CD14-positive monocyte (primary cell): Measurements from ENCODE around the gene TAOK1. TPM values are rescaled to one million over a fixed set of nuclear protein-coding genes. Genes with fewer than 3 reads are reported as not detected.

Experiments used
- DNase-seq, 3 donors: peaks; one replicate each; pipeline ENCODE4 v3.0.0-alpha.2; 2011 to 2022
- H2AFZ ChIP-seq: 2 replicates; pipeline ENCODE4 v1.6.0; 2012; ENCODE audit warnings: mild to moderate bottlenecking, low read depth, low read length, inconsistent platforms; ENCODE audit not compliant: insufficient read depth, poor library complexity, severe bottlenecking
- H3K27ac ChIP-seq, 2 donors: 1 replicate in 1 of 2; 2 replicates in 1 of 2; pipeline ENCODE4 v1.5.1; 2012 to 2013; ENCODE audit warnings: low read length in 2 of 2, control low read depth in 1 of 2, inconsistent platforms in 1 of 2, low read depth in 1 of 2, mild to moderate bottlenecking in 1 of 2
- H3K27me3 ChIP-seq, 2 donors: one replicate each; pipeline versions ENCODE4 v1.6.0 to v1.6.1; 2011 to 2013; ENCODE audit warnings: low read length in 2 of 2; ENCODE audit not compliant: control insufficient read depth in 2 of 2, insufficient read depth in 2 of 2
- H3K36me3 ChIP-seq, 2 donors: replicated peaks in 1 of 2; 1 replicate in 1 of 2; 2 replicates in 1 of 2; pipeline versions ENCODE4 v1.5.1 to v1.6.1; 2012 to 2013; ENCODE audit warnings: low read length in 2 of 2, control low read depth in 1 of 2, inconsistent platforms in 1 of 2, mild to moderate bottlenecking in 1 of 2; ENCODE audit not compliant: insufficient read depth in 2 of 2, control insufficient read depth in 1 of 2
- H3K4me1 ChIP-seq, 2 donors: 1 replicate in 1 of 2; 2 replicates in 1 of 2; pipeline versions ENCODE4 v1.5.1 to v1.6.1; 2012 to 2013; ENCODE audit warnings: low read length in 2 of 2, control low read depth in 1 of 2, inconsistent platforms in 1 of 2, mild to moderate bottlenecking in 1 of 2, moderate library complexity in 1 of 2; ENCODE audit not compliant: insufficient read depth in 2 of 2, control insufficient read depth in 1 of 2
- H3K4me2 ChIP-seq: replicated peaks from 2 replicates; pipeline ENCODE3; 2012; ENCODE audit warnings: low read length, moderate library complexity, mild to moderate bottlenecking; ENCODE audit not compliant: poor library complexity, severe bottlenecking; ENCODE audit errors: extremely low read depth
- H3K4me3 ChIP-seq, 3 experiments: fragments of 200-600 bp in 1 of 3; sonication (generic) in 1 of 3; replicated peaks in 1 of 3; 1 replicate in 2 of 3; 2 replicates in 1 of 3; pipeline ENCODE4 v1.5.1; 2011 to 2013; ENCODE audit warnings: low read length in 3 of 3, mild to moderate bottlenecking in 3 of 3, control low read depth in 2 of 3, low read depth in 2 of 3, inconsistent platforms in 1 of 3, moderate library complexity in 1 of 3
- H3K79me2 ChIP-seq: 2 replicates; pipeline ENCODE4 v1.6.0; 2012; ENCODE audit warnings: mild to moderate bottlenecking, control low read depth, inconsistent platforms, low read length, moderate library complexity; ENCODE audit not compliant: insufficient read depth
- H3K9ac ChIP-seq: 2 replicates; pipeline ENCODE4 v1.6.0; 2017; ENCODE audit warnings: low read length, mild to moderate bottlenecking; ENCODE audit not compliant: insufficient read depth, poor library complexity, severe bottlenecking
- H3K9me3 ChIP-seq, 2 donors: replicated peaks in 1 of 2; 1 replicate in 1 of 2; 2 replicates in 1 of 2; pipeline versions ENCODE4 v1.5.1 to v1.6.1; 2012 to 2013; ENCODE audit warnings: low read length in 2 of 2, control low read depth in 1 of 2; ENCODE audit not compliant: control insufficient read depth in 1 of 2, insufficient read depth in 1 of 2
- H4K20me1 ChIP-seq: 2 replicates; pipeline ENCODE4 v1.6.0; 2012; ENCODE audit warnings: mild to moderate bottlenecking, low read length, control low read depth, moderate library complexity; ENCODE audit not compliant: insufficient read depth
- H3K27ac Mint-ChIP-seq, 7 donors: one replicate each; pipeline ENCODE4 v1.8.0; 2020; ENCODE audit warnings: mild to moderate bottlenecking in 7 of 7, mixed read lengths in 7 of 7, moderate library complexity in 6 of 7, inconsistent platforms in 2 of 7
- H3K27me3 Mint-ChIP-seq, 3 donors: one replicate each; pipeline ENCODE4 v1.8.0; 2021 to 2022; ENCODE audit warnings: low read depth in 3 of 3, mild to moderate bottlenecking in 3 of 3, mixed read lengths in 3 of 3, moderate library complexity in 3 of 3, inconsistent platforms in 1 of 3
- H3K36me3 Mint-ChIP-seq, 2 donors: one replicate each; pipeline ENCODE4 v1.8.0; 2020; ENCODE audit warnings: mixed read lengths in 2 of 2, inconsistent platforms in 1 of 2, mild to moderate bottlenecking in 1 of 2
- H3K4me1 Mint-ChIP-seq: one replicate; pipeline ENCODE4 v1.8.0; 2020; ENCODE audit warnings: mild to moderate bottlenecking, mixed read lengths
- H3K4me3 Mint-ChIP-seq, 2 donors: one replicate each; pipeline ENCODE4 v1.8.0; 2020; ENCODE audit warnings: mild to moderate bottlenecking in 2 of 2, mixed read lengths in 2 of 2, moderate library complexity in 1 of 2
- H3K9me3 Mint-ChIP-seq, 7 donors: one replicate each; pipeline ENCODE4 v1.8.0; 2020 to 2022; ENCODE audit warnings: mixed read lengths in 7 of 7, mild to moderate bottlenecking in 6 of 7, moderate library complexity in 6 of 7, inconsistent platforms in 2 of 7
- WGBS: methylation state at CpG from one replicate; pipeline ENCODE4 v1.1.5; 2013; ENCODE audit warnings: missing lambda C conversion rate; ENCODE audit not compliant: insufficient coverage; 5-methylcytosine and 5-hydroxymethylcytosine counted together
- intact Hi-C, 2 donors: fragments of 100-400 bp; cut with micrococcal nuclease; formaldehyde crosslinking; loops; one replicate each; pipeline versions ENCODE4 v1.15.0 to v1.15.1; 2023
- polyA plus RNA-seq, 3 donors: library from polyadenylated mRNA; depleted of rRNA in 1 of 3; unstranded in 2 of 3; stranded (reverse) in 1 of 3; fragments of 300-500 nt in 2 of 3; fragments of >200 nt in 1 of 3; fragmentation: Illumina TruSeq in 2 of 3; gene quantifications; 1 replicate in 2 of 3; 2 replicates in 1 of 3; pipeline ENCODE4 v1.2.3, GENCODE V29; 2012 to 2021
- TF ChIP-seq, protein P1 (sequence below): fragments of 200-600 bp; IDR thresholded peaks from one replicate; pipeline ENCODE4 v1.8.0; 2022; ENCODE audit warnings: antibody characterized with exemption, mild to moderate bottlenecking

The TAOK1 gene
- polyA plus RNA-seq, 3 donors, result 2.4 to 13.9 (median 4.8) TPM

DNA sequence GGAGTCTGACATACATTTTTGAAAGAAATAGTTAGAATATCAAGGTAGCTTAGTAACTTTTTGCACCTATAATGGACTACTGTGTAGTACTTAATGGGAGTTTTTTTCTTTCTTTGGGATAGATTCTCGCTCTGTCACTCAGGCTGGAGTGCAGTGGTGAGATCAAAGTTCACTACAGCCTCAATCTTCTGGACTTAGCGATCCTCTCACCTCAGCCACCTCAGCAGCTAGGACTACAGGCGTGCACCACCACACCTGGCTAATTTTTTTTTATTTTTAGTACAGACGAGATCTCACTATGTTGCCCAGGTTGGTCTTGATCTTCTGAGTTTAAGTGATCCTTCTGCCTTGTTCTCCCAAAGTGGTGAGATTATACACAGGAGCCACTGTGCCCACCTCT, 9.5 kb downstream of the TAOK1 start:
- H4K20me1 ChIP-seq, result peaks cover 91% of the 10 kb centered on the region
- no peak overlapping the region for H3K4me3 ChIP-seq
- H3K9me3 ChIP-seq, result no peaks in the 10 kb centered on the region
- H3K4me2 ChIP-seq, result no peak overlapping the region
- WGBS, result no CpG with 5 or more reads among the region's 4 CpGs
- Mint-ChIP-seq H3K27ac (peak overlapping the region in 5 of 7 donors; percentile 16 to 57 (median 36)), H3K36me3 (peaks cover 30 to 74% of the 10 kb centered on the region in 2 donors), H3K9me3 (no peaks in the 10 kb centered on the region), H3K4me1 (peaks cover 12% of the 10 kb centered on the region), H3K27me3 (peaks cover 0 to 3% (median 0%) of the 10 kb centered on the region in 3 donors), H3K4me3 (no peak overlapping the region)
- no peak overlapping the region for H3K9ac ChIP-seq
- intact Hi-C loops, result no loop called here
- H2AFZ ChIP-seq, result no peak overlapping the region
- H3K4me1 ChIP-seq, result peaks cover 10 to 11% of the 10 kb centered on the region in 2 donors
- peaks cover 41 to 54% of the 10 kb centered on the region in 2 donors for H3K36me3 ChIP-seq
- no peak for DNase-seq
- H3K79me2 ChIP-seq, result peaks cover 99% of the 10 kb centered on the region
- TF ChIP-seq, protein P1, sequence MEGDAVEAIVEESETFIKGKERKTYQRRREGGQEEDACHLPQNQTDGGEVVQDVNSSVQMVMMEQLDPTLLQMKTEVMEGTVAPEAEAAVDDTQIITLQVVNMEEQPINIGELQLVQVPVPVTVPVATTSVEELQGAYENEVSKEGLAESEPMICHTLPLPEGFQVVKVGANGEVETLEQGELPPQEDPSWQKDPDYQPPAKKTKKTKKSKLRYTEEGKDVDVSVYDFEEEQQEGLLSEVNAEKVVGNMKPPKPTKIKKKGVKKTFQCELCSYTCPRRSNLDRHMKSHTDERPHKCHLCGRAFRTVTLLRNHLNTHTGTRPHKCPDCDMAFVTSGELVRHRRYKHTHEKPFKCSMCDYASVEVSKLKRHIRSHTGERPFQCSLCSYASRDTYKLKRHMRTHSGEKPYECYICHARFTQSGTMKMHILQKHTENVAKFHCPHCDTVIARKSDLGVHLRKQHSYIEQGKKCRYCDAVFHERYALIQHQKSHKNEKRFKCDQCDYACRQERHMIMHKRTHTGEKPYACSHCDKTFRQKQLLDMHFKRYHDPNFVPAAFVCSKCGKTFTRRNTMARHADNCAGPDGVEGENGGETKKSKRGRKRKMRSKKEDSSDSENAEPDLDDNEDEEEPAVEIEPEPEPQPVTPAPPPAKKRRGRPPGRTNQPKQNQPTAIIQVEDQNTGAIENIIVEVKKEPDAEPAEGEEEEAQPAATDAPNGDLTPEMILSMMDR, result no peak
- H3K27me3 ChIP-seq, result no peaks in the 10 kb centered on the region
- no peak overlapping the region for H3K27ac ChIP-seq

DNA sequence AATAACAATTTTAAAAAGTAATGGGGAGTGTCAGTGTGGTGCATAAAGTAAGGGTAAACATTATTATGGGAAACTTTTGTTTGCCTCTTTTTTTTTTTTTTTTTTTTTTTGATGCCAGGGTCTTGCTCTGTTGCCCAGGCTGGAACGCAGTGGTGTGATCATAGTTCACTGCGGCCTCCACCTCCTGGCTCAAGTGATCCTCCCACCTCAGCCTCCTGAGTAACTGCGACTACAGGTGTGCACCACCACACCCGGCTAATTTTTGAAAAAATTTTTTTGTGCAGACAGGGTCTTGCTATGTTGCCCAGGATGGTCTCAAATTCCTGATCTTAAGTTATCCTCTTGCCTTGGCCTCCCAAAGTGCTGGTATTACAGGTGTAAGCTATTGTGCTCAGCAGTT, 10.7 kb downstream of the TAOK1 start:
- DNase-seq, result no peak
- Histone ChIP-seq H3K4me2 (no peak overlapping the region), H3K9ac (no peak overlapping the region), H3K79me2 (peaks cover 99% of the 10 kb centered on the region), H3K9me3 (no peaks in the 10 kb centered on the region), H3K4me3 (no peak overlapping the region), H3K27ac (peak overlapping the region in 1 of 2 donors; percentile 56), H3K27me3 (no peaks in the 10 kb centered on the region), H3K36me3 (peaks cover 49 to 65% of the 10 kb centered on the region in 2 donors), H2AFZ (no peak overlapping the region), H4K20me1 (peaks cover 91% of the 10 kb centered on the region), H3K4me1 (peaks cover 10 to 11% of the 10 kb centered on the region in 2 donors)
- Mint-ChIP-seq H3K4me3 (no peak overlapping the region), H3K4me1 (peaks cover 9% of the 10 kb centered on the region), H3K27ac (peak overlapping the region in 3 of 7 donors; percentile 50 to 69 (median 58)), H3K27me3 (peaks cover 0 to 3% (median 0%) of the 10 kb centered on the region in 3 donors), H3K36me3 (peaks cover 33 to 74% of the 10 kb centered on the region in 2 donors), H3K9me3 (no peaks in the 10 kb centered on the region)
- intact Hi-C loops, result no loop called here
- TF ChIP-seq, protein P1, result no peak
- 100% methylated on average over 2 of the region's 4 CpGs for WGBS
